ENCODE results near the gene FAM187B. TPM values are rescaled to one million over a fixed set of nuclear protein-coding genes. Genes with fewer than 3 reads are reported as not detected.
A peak's percentile ranks its signal among the peaks of the same experiment; 100 is the strongest.

Gene FAM187B
- polyA plus RNA-seq, 1 of the 3 experiments (the other 2 are of a cell fraction): not detected

GRCh38 chr19:35267353-35267817 is 38.8 kb upstream of the FAM187B start (continued):
- peak; percentile 29; the same call in 1 of the 2 replicates for TF ChIP-seq MXI1 (IDR thresholded peaks at IDR 0.05; ENCODE audit: low read depth, low read length)

GRCh38 chr19:35266520-35267352 is 38.2 kb upstream of the FAM187B start:
- DNase-seq: peak; percentile 65
- WGBS (ENCODE audit: low lambda C conversion rate): 98% methylated on average over 10 of the region's 39 CpGs
- Histone ChIP-seq H3K9ac (peak overlapping the region; percentile 92), H3K9me2 (no peaks in the 10 kb centered on the region), H3K4me3 (ENCODE audit: low read depth in 2 of 2, low read length in 1 of 2) (peak overlapping the region; percentile 87 to 95), H3K36me3 (replicated peaks in 1 of 2; ENCODE audit: control insufficient read depth in 1 of 2, insufficient read depth in 2 of 2, low read length in 1 of 2) (peaks cover 15 to 21% of the 10 kb centered on the region in 2 experiments), H3K27me3 (ENCODE audit: insufficient read depth) (no peaks in the 10 kb centered on the region; the same call in 1 of the 2 replicates), H3K79me2 (ENCODE audit: insufficient read depth) (peaks cover 22% of the 10 kb centered on the region), H3K4me1 (ENCODE audit: control insufficient read depth in 1 of 2, insufficient read depth in 2 of 2, low read depth in 1 of 2, low read length in 1 of 2) (peaks cover 4 to 23% of the 10 kb centered on the region in 2 experiments; a peak in 1 of 4 replicates), H3K27ac (ENCODE audit: low read depth in 2 of 2, low read length in 1 of 2) (peak overlapping the region; percentile 79 to 88; a peak in 2 of 4 replicates), H3F3A (replicated peaks; ENCODE audit: insufficient read depth) (peaks cover 4% of the 10 kb centered on the region), H3K9me3 (no peaks in the 10 kb centered on the region), H3K4me2 (peak overlapping the region; percentile 96), H2AFZ (ENCODE audit: low read depth) (0 out of 2 replicates have a peak overlapping the region, but pooled peaks have one; percentile 78), H4K20me1 (ENCODE audit: insufficient read depth) (no peaks in the 10 kb centered on the region)
- POLR2A ChIA-PET: no interaction called here
- TF ChIP-seq REST (IDR thresholded peaks at IDR 0.05; ENCODE audit: low read depth, low read length) (no peak), FOXM1 (IDR thresholded peaks at IDR 0.05; ENCODE audit: low read depth) (no peak), SIN3A (IDR thresholded peaks at IDR 0.05; ENCODE audit: borderline replicate concordance, low read depth, low read length) (no peak), EZH2phosphoT487 (IDR thresholded peaks at IDR 0.05; ENCODE audit: borderline replicate concordance, low read depth) (no peak), RCOR1 (IDR thresholded peaks at IDR 0.05; ENCODE audit: low read length) (no peak), IRF3 (IDR thresholded peaks at IDR 0.05; ENCODE audit: low read depth, low read length) (no peak), FOSL2 (IDR thresholded peaks at IDR 0.05; ENCODE audit: borderline replicate concordance, low read depth) (no peak), GABPA (IDR thresholded peaks at IDR 0.05; ENCODE audit: low read depth) (no peak), TCF12 (IDR thresholded peaks at IDR 0.05) (no peak), CTCF (IDR thresholded peaks at IDR 0.05) (no peak), RXRA (IDR thresholded peaks at IDR 0.05; ENCODE audit: borderline replicate concordance, low read depth) (no peak)
- CTCF ChIA-PET: interaction anchor here (0.6 to 1.5 kb wide), 3 partner anchors 52 to 229 kb away, joined by 3 to 5 read pairs (median 4); partner anchors contain the start of gene FXYD7
